Upper lobe of left lung (tissue), 4 donors: ENCODE measurements around the gene PTPRN2.

Source experiments
- EP300 ChIP-seq, 4 donors: sonication (generic); formaldehyde crosslinking; IDR thresholded peaks; one replicate each; pipeline ENCODE4 v1.5.1; 2017; ENCODE audit warnings: antibody characterized with exemption in 4 of 4, control low read depth in 2 of 4
- POLR2A ChIP-seq, 4 donors: fragments of 450-650 bp; IDR thresholded peaks; one replicate each; pipeline ENCODE4 v1.5.1; 2016 to 2017; ENCODE audit warnings: antibody characterized with exemption in 4 of 4, mild to moderate bottlenecking in 2 of 4
- POLR2AphosphoS5 ChIP-seq, 2 donors: sonication (generic); formaldehyde crosslinking; IDR thresholded peaks; one replicate each; pipeline ENCODE4 v1.5.1; 2017; ENCODE audit warnings: antibody characterized with exemption in 2 of 2
- TF ChIP-seq, protein P1 (sequence below), 6 experiments: fragments of 450-650 bp in 4 of 6; fragments of 200-600 bp in 2 of 6; sonication (generic) in 2 of 6; IDR thresholded peaks; one replicate each; pipeline ENCODE4 v1.5.1; 2016 to 2019; ENCODE audit warnings: antibody characterized with exemption in 6 of 6

DNA sequence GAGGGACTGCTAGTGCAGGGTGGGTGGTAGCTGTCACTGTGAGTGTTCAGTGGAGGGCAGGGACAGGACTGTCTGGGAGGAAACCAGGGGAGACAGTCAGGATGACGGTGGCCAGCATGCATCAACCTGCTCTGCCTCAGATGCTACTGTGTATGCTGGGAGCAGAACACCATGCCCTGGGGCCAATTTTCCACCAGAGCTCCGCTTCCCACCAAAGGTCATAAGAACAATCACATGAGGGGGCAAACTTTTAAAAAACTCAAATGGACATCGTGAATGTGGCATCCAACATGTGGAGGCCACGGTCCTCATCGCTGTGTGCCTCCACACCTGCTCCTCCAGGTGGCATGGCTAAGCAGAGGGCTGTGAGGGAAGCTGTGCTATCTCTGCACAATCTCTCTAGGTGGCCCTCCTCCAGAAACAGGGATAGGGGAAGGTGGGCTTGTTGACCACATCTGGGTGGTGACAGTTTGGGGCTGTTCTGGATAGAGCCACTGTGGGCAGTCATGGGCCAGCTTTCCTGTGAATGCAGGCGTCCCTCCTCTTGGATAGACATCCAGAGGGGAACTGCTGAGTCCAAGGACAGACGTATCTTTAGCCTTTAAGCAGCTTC is 411.0 kb downstream of the PTPRN2 start:
- TF ChIP-seq, protein P1, sequence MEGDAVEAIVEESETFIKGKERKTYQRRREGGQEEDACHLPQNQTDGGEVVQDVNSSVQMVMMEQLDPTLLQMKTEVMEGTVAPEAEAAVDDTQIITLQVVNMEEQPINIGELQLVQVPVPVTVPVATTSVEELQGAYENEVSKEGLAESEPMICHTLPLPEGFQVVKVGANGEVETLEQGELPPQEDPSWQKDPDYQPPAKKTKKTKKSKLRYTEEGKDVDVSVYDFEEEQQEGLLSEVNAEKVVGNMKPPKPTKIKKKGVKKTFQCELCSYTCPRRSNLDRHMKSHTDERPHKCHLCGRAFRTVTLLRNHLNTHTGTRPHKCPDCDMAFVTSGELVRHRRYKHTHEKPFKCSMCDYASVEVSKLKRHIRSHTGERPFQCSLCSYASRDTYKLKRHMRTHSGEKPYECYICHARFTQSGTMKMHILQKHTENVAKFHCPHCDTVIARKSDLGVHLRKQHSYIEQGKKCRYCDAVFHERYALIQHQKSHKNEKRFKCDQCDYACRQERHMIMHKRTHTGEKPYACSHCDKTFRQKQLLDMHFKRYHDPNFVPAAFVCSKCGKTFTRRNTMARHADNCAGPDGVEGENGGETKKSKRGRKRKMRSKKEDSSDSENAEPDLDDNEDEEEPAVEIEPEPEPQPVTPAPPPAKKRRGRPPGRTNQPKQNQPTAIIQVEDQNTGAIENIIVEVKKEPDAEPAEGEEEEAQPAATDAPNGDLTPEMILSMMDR (IDR thresholded peaks at IDR 0.05), result no peak
- TF ChIP-seq POLR2AphosphoS5 (IDR thresholded peaks at IDR 0.05), result no peak
- TF ChIP-seq EP300 (IDR thresholded peaks at IDR 0.05), result no peak
- no peak for TF ChIP-seq POLR2A (IDR thresholded peaks at IDR 0.05)
